Mesodermal cell (in vitro differentiated cells): Measurements from ENCODE around the gene NCBP3.
"Not testable (repeated sequence)": the region's sequence is repeated elsewhere in the genome, so short reads cannot be mapped to it uniquely, and the experiment has no call there.

ENCODE experiments used
- H3K27ac ChIP-seq: 2 replicates; pipeline ENCODE4 v1.7.0; 2013; ENCODE audit warnings: mild to moderate bottlenecking, low read depth, low read length, moderate library complexity; ENCODE audit not compliant: severe bottlenecking
- H3K36me3 ChIP-seq: 2 replicates; pipeline ENCODE4 v1.7.1; 2013; ENCODE audit warnings: mild to moderate bottlenecking, low read length, moderate library complexity; ENCODE audit not compliant: control insufficient read depth, insufficient read depth
- H3K4me1 ChIP-seq: one replicate; pipeline ENCODE4 v1.7.1; 2013; ENCODE audit warnings: mild to moderate bottlenecking, low read length; ENCODE audit not compliant: insufficient read depth, control insufficient read depth, poor library complexity, severe bottlenecking
- H3K4me3 ChIP-seq: 2 replicates; pipeline ENCODE4 v1.7.0; 2013; ENCODE audit warnings: low read length, control low read depth, mild to moderate bottlenecking; ENCODE audit not compliant: insufficient read depth, poor library complexity, severe bottlenecking; ENCODE audit errors: extremely low read depth
- H3K9me3 ChIP-seq: 2 replicates; pipeline ENCODE4 v1.7.1; 2013; ENCODE audit warnings: mild to moderate bottlenecking, low read length, moderate library complexity; ENCODE audit not compliant: control insufficient read depth
- WGBS, 2 experiments: methylation state at CpG; one replicate each; pipeline ENCODE4 v1.1.5; 2013; ENCODE audit warnings: missing lambda C conversion rate in 2 of 2; ENCODE audit not compliant: insufficient coverage in 2 of 2; 5-methylcytosine and 5-hydroxymethylcytosine counted together

Gene NCBP3

DNA sequence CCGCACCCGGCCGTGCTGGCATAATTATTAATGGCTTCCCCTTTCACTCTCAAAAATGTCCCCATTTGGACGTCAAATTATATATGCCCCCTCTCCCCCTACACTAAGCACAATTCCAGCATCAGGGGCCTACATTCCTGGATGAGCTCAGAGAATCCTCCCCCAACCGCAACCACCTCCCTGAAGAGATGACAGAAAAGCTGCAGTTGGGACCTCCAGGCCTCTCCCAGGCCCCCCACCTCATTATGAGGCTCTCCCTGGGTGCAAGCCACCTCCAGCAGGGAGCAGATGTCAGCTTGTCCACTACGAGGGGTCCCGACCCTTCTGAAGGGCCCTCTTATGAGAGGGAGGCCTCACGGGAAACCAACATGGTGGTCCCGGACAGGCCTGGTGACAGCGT is 18.5 kb upstream of the NCBP3 start:
- WGBS, 2 experiments: 90 to 92% methylated on average over 10 of the region's 10 CpGs
- H3K36me3 ChIP-seq: peaks cover 2% of the 10 kb centered on the region
- H3K4me3 ChIP-seq: no peak overlapping the region
- H3K9me3 ChIP-seq: no peaks in the 10 kb centered on the region
- H3K4me1 ChIP-seq: no peaks in the 10 kb centered on the region
- H3K27ac ChIP-seq: no peak overlapping the region

GRCh38 chr17:3861761-3862681 is 16.0 kb upstream of the NCBP3 start:
- Histone ChIP-seq H3K4me3 (no peak overlapping the region), H3K4me1 (no peaks in the 10 kb centered on the region), H3K27ac (no peak overlapping the region), H3K36me3 (peaks cover 2% of the 10 kb centered on the region), H3K9me3 (no peaks in the 10 kb centered on the region)
- WGBS, 2 experiments: 88 to 95% methylated on average over 16 to 22 of the region's 28 CpGs

DNA sequence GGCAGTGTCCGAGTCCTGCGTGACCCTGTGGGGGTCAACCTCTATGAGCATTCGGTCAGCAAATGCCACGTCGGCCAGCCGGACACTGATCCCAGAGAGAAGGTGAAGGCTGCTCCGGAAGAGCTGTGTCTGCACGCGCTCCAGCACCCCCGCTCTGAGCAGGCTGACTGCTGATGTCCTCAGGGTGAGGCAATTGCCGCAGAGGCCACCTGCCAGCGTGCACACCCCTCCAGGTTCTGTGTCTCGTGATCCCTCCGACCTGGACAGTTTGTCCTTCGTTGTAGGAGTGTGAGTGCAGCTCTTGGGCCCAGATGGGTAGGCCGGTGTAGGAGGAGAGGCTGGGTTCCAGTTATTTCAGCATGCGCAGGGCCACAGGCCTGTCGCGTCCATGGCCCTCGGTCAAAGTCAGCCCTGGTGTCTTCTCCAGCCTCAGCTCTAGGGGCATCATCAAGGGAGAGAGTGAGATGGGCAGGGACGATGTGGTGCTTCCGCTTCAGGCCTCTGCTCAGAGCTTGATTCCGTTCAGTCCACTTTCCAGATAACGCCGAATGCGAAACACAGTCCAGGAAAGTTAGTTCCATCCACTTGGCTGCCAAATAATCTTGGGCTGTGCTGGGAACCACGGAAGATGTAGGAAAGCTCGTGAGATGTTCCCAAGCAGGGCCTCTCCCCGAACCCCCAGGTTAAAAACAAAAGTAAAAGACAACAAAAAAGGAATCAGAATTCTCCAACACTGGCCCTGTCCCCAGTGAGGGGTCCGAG is 15.1 kb upstream of the NCBP3 start:
- no peak overlapping the region for H3K4me3 ChIP-seq
- WGBS, 2 experiments: 94% methylated on average over 27 to 30 of the region's 30 CpGs
- H3K4me1 ChIP-seq: no peaks in the 10 kb centered on the region
- peaks cover 2% of the 10 kb centered on the region for H3K36me3 ChIP-seq
- H3K9me3 ChIP-seq: no peaks in the 10 kb centered on the region
- no peak overlapping the region for H3K27ac ChIP-seq

DNA sequence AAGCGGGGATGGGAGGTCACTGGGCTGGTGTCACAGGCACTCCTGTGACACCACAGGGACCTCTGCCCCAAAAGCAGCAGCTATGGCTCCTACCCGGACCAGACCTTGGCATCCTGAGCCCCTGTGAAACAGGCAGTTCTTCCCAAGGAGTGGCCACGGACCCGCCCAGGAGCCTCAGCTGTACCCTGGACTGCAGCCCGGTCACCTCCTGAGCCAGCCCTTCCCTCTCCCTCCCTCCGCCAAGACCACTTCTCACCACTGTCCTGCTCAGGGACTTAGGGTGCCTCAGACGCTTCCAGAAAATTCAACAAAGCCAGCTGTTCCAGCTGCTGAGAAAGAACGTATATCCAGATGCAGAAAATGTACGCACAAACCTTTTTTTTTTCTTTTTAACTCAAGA is 13.9 kb upstream of the NCBP3 start:
- peaks cover 2% of the 10 kb centered on the region for H3K36me3 ChIP-seq
- H3K9me3 ChIP-seq: no peaks in the 10 kb centered on the region
- no peak overlapping the region for H3K27ac ChIP-seq
- WGBS, 2 experiments: 94% methylated on average over 5 to 7 of the region's 9 CpGs
- no peak overlapping the region for H3K4me3 ChIP-seq
- H3K4me1 ChIP-seq: no peaks in the 10 kb centered on the region

GRCh38 chr17:3857261-3858105 is 11.4 kb upstream of the NCBP3 start:
- peaks cover 2% of the 10 kb centered on the region for H3K36me3 ChIP-seq
- H3K4me3 ChIP-seq: no peak overlapping the region
- no peak overlapping the region for H3K27ac ChIP-seq
- WGBS, 2 experiments: 75 to 86% methylated on average over 11 to 16 of the region's 16 CpGs
- H3K9me3 ChIP-seq: no peaks in the 10 kb centered on the region
- H3K4me1 ChIP-seq: no peaks in the 10 kb centered on the region

- H3K4me1 ChIP-seq, H3K9me3 ChIP-seq, H3K27ac ChIP-seq, H3K4me3 ChIP-seq, H3K36me3 ChIP-seq: not testable (repeated sequence)
- WGBS, 2 experiments: 100% methylated on average over 3 of the region's 36 CpGs; no CpG with 5 or more reads in 1 of the 2 experiments
These were observed 8.2 kb upstream of the NCBP3 start for GRCh38 chr17:3854204-3854603.

GRCh38 chr17:3852561-3852960 is 6.5 kb upstream of the NCBP3 start:
- no peaks in the 10 kb centered on the region for H3K9me3 ChIP-seq
- 79 to 85% methylated on average over 10 of the region's 10 CpGs for WGBS, 2 experiments
- H3K4me1 ChIP-seq: no peaks in the 10 kb centered on the region
- H3K4me3 ChIP-seq: no peak overlapping the region
- H3K36me3 ChIP-seq: no peaks in the 10 kb centered on the region
- H3K27ac ChIP-seq: no peak overlapping the region

DNA sequence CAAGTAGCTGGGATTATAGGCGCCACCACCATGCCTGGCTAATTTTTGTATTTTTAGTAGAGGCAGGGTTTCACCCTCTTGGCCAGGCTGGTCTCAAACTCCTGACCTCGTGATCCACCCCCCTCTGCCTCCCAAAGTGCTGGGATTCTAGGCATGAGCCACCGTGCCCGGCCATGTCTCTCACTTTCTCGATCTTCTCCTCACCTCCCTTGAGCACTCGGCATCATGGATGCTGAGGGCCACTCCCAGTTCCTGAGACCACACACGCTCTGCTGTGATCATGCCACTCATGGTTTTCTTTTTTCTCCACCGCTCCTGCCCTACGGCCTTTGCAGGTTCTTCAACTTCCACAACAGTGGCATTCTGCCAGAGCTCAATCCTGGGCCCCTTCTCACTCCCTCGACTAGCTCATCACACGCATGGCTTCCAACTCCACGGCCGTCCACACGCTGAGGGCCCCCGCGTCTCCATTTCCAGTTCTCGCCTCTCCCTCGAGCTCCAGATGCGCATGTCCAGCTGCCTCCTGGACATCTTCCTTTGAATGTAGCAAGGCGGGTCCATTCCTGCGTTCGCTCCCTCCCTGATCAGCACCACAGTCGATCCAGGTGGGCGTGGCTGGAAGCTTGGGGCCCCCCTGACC is 5.5 kb upstream of the NCBP3 start:
- no peaks in the 10 kb centered on the region for H3K36me3 ChIP-seq
- H3K4me1 ChIP-seq: no peaks in the 10 kb centered on the region
- no peak overlapping the region for H3K27ac ChIP-seq
- no peak overlapping the region for H3K4me3 ChIP-seq
- H3K9me3 ChIP-seq: no peaks in the 10 kb centered on the region
- WGBS, 2 experiments: 85 to 90% methylated on average over 22 to 24 of the region's 24 CpGs

- Histone ChIP-seq H3K36me3 (peaks cover 12% of the 10 kb centered on the region), H3K4me3 (no peak overlapping the region), H3K4me1 (no peaks in the 10 kb centered on the region), H3K9me3 (no peaks in the 10 kb centered on the region), H3K27ac (no peak overlapping the region)
- WGBS, 2 experiments: 87 to 98% methylated on average over 4 to 6 of the region's 9 CpGs
These were observed 2.3 kb upstream of the NCBP3 start for GRCh38 chr17:3848229-3848835.
